ENCODE results near the gene OPN1SW. TPM values are rescaled to one million over a fixed set of nuclear protein-coding genes. Genes with fewer than 3 reads are reported as not detected.

The OPN1SW gene
- total and polyA plus RNA-seq, 9 of the 15 experiments (the other 6 are each of a cell fraction or from before 2014, with no cell fraction given): 0.84 to 1.0 TPM; not detected in 7

DNA sequence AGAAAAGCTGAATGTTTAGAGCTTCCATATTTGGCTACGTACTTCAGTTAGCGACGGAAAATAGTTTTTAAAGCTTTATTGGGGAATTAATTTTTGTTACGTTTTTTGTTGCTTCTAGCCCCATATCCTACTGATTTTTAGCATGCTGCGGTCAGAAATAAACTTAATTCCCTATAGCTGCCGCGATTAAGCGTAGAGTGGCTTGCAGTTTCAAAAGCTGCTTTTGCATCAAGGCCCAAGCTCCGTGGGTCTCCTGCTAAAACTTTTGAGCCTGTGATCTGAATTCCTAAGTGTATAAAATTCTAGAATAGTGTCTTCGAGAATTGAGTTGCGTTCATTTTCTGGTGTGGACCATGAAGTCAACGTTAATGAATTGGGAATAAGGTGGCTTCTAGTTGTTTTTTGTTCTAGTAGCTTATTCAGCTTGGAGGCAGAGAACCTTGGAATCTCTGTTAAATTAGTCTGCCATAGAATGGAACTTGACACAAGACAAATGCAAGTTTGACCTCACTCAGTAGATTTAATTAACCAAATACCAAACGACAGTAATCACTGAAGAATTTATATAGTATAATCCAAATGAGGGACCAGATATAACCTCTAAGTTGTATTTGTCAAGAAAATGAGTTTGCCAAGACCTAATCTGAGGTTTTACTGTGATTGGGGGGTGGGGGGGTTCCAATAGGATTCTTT lies 35.5 kb downstream of the OPN1SW start (continued):
- TF ChIP-seq, protein P1, sequence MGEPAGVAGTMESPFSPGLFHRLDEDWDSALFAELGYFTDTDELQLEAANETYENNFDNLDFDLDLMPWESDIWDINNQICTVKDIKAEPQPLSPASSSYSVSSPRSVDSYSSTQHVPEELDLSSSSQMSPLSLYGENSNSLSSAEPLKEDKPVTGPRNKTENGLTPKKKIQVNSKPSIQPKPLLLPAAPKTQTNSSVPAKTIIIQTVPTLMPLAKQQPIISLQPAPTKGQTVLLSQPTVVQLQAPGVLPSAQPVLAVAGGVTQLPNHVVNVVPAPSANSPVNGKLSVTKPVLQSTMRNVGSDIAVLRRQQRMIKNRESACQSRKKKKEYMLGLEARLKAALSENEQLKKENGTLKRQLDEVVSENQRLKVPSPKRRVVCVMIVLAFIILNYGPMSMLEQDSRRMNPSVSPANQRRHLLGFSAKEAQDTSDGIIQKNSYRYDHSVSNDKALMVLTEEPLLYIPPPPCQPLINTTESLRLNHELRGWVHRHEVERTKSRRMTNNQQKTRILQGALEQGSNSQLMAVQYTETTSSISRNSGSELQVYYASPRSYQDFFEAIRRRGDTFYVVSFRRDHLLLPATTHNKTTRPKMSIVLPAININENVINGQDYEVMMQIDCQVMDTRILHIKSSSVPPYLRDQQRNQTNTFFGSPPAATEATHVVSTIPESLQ (CRISPR knock-in tag; IDR thresholded peaks at IDR 0.05): 0 out of 2 replicates have a peak, but pooled peaks have one; percentile 76
- TF ChIP-seq, protein P2, sequence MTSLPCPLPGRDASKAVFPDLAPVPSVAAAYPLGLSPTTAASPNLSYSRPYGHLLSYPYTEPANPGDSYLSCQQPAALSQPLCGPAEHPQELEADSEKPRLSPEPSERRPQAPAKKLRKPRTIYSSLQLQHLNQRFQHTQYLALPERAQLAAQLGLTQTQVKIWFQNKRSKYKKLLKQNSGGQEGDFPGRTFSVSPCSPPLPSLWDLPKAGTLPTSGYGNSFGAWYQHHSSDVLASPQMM (CRISPR knock-in tag; IDR thresholded peaks at IDR 0.05): no peak
- no peak for TF ChIP-seq TCF3 (CRISPR knock-in tag; IDR thresholded peaks at IDR 0.05)
- peak; percentile 9; the same call in 1 of the 2 replicates for TF ChIP-seq DNMT1 (IDR thresholded peaks at IDR 0.05)
- TF ChIP-seq PHF20 (IDR thresholded peaks at IDR 0.05; ENCODE audit: partially characterized antibody): no peak
- TF ChIP-seq KAT7 (CRISPR knock-in tag; IDR thresholded peaks at IDR 0.05; ENCODE audit: borderline replicate concordance): 0 out of 2 replicates have a peak, but pooled peaks have one; percentile 19
- no peak for TF ChIP-seq SAP30 (IDR thresholded peaks at IDR 0.05; ENCODE audit: borderline replicate concordance, insufficient read depth, low read depth, low read length, poor library complexity, severe bottlenecking)
- TF ChIP-seq, protein P3, sequence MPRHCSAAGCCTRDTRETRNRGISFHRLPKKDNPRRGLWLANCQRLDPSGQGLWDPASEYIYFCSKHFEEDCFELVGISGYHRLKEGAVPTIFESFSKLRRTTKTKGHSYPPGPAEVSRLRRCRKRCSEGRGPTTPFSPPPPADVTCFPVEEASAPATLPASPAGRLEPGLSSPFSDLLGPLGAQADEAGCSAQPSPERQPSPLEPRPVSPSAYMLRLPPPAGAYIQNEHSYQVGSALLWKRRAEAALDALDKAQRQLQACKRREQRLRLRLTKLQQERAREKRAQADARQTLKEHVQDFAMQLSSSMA (CRISPR knock-in tag; IDR thresholded peaks at IDR 0.05): no peak
- peak; percentile 72 for TF ChIP-seq CHD1 (IDR thresholded peaks at IDR 0.05; ENCODE audit: low read length)
- peak in 1 of 2 experiments; percentile 12; a peak in 1 of 4 replicates for TF ChIP-seq SIN3A (IDR thresholded peaks at IDR 0.05; ENCODE audit: borderline replicate concordance in 2 of 2, control insufficient read depth in 1 of 2, low read depth in 2 of 2, low read length in 2 of 2)
- TF ChIP-seq, protein P4, sequence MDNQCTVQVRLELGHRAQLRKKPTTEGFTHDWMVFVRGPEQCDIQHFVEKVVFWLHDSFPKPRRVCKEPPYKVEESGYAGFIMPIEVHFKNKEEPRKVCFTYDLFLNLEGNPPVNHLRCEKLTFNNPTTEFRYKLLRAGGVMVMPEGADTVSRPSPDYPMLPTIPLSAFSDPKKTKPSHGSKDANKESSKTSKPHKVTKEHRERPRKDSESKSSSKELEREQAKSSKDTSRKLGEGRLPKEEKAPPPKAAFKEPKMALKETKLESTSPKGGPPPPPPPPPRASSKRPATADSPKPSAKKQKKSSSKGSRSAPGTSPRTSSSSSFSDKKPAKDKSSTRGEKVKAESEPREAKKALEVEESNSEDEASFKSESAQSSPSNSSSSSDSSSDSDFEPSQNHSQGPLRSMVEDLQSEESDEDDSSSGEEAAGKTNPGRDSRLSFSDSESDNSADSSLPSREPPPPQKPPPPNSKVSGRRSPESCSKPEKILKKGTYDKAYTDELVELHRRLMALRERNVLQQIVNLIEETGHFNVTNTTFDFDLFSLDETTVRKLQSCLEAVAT (IDR thresholded peaks at IDR 0.05): 0 out of 4 replicates have a peak, but pooled peaks of 1 of the 2 experiments have one; percentile 11

Data from K562 (cell line).